Nasal cavity respiratory epithelium epithelial cell of viscerocranial mucosa (primary cell): ENCODE measurements around the gene FOXN4. TPM values are rescaled to one million over a fixed set of nuclear protein-coding genes. Genes with fewer than 3 reads are reported as not detected.

Source experiments
- total RNA-seq: library from RNA; depleted of rRNA; stranded (reverse); fragments of >200 nt; gene quantifications from 2 replicates; pipeline ENCODE4 v1.2.3, GENCODE V29; 2014

The FOXN4 gene
- not detected in 2 replicates for total RNA-seq

GRCh38 chr12:109308534-109309380 lies at the start of gene FOXN4:
Gene FOXN4, minus strand, starts transcription at chr12:109309284. Its CDS starts 963 bp downstream, at chr12:109308321.

GRCh38 chr12:109347589-109347988 lies 38.5 kb upstream of the FOXN4 start, which contains the start of gene MYO1H:
Gene MYO1H, plus strand, starts transcription at chr12:109347900. Its CDS starts 61 bp downstream, at chr12:109347961.

Other genes with a start within 250 kb of the FOXN4 start
- 19.9 and 34.9 TPM in 2 replicates for gene ALKBH2, start 215.8 kb downstream of the FOXN4 start, total RNA-seq
- gene UNG, start 211.7 kb downstream of the FOXN4 start, total RNA-seq: 14.4 and 26.1 TPM in 2 replicates
- gene ACACB, start 192.7 kb downstream of the FOXN4 start, total RNA-seq: 1.4 and 3.0 TPM in 2 replicates
- under 0.01 TPM in 1 of 2 replicates, not detected in the other for gene MYO1H, start 38.6 kb upstream of the FOXN4 start, total RNA-seq
- 27.7 and 47.8 TPM in 2 replicates for gene KCTD10, start 168.0 kb upstream of the FOXN4 start, total RNA-seq
- 34.5 and 61.5 TPM in 2 replicates for gene UBE3B, start 168.3 kb upstream of the FOXN4 start, total RNA-seq